ENCODE data around the gene PAX2. TPM values are rescaled to one million over a fixed set of nuclear protein-coding genes. Genes with fewer than 3 reads are reported as not detected.

PAX2 gene
- total RNA-seq, 4 donors from 2014 or later, result not detected

DNA sequence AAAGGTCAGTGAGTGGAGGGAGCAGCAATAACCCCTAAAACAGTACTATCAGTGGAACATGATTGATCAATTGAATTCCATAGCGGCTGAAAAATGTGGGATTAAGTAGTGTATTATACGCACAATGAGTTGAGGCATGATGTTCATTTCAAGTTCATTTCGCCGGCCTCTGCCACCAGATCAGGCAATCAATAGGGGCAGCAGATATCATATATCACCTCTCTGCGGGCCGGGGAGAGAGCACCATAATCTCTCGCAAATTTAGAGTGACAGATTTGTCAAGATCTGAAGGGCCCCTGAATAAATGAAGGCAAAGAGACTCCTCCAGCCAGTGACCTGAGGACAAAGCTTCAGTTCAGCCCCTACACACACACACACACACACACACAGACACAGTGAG is 58.5 kb downstream of the PAX2 start:
- H3K4me3 ChIP-seq, result no peak overlapping the region
- no peaks in the 10 kb centered on the region for H3K36me3 ChIP-seq
- intact Hi-C loops (cut with DNase I), result no loop called here
- DNase-seq, result no peak
- H3K27ac ChIP-seq, result no peak overlapping the region
- WGBS, 2 donors, result 38 to 54% methylated on average over 5 to 7 of the region's 7 CpGs
- H3K4me1 ChIP-seq, result no peaks in the 10 kb centered on the region
- no peaks in the 10 kb centered on the region for H3K9me3 ChIP-seq
- peaks cover 0 to 98% (median 2%) of the 10 kb centered on the region in 4 donors for H3K27me3 ChIP-seq
- TF ChIP-seq, protein P1, sequence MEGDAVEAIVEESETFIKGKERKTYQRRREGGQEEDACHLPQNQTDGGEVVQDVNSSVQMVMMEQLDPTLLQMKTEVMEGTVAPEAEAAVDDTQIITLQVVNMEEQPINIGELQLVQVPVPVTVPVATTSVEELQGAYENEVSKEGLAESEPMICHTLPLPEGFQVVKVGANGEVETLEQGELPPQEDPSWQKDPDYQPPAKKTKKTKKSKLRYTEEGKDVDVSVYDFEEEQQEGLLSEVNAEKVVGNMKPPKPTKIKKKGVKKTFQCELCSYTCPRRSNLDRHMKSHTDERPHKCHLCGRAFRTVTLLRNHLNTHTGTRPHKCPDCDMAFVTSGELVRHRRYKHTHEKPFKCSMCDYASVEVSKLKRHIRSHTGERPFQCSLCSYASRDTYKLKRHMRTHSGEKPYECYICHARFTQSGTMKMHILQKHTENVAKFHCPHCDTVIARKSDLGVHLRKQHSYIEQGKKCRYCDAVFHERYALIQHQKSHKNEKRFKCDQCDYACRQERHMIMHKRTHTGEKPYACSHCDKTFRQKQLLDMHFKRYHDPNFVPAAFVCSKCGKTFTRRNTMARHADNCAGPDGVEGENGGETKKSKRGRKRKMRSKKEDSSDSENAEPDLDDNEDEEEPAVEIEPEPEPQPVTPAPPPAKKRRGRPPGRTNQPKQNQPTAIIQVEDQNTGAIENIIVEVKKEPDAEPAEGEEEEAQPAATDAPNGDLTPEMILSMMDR (IDR thresholded peaks at IDR 0.05), result no peak
- TF ChIP-seq POLR2A (IDR thresholded peaks at IDR 0.05), result no peak

DNA sequence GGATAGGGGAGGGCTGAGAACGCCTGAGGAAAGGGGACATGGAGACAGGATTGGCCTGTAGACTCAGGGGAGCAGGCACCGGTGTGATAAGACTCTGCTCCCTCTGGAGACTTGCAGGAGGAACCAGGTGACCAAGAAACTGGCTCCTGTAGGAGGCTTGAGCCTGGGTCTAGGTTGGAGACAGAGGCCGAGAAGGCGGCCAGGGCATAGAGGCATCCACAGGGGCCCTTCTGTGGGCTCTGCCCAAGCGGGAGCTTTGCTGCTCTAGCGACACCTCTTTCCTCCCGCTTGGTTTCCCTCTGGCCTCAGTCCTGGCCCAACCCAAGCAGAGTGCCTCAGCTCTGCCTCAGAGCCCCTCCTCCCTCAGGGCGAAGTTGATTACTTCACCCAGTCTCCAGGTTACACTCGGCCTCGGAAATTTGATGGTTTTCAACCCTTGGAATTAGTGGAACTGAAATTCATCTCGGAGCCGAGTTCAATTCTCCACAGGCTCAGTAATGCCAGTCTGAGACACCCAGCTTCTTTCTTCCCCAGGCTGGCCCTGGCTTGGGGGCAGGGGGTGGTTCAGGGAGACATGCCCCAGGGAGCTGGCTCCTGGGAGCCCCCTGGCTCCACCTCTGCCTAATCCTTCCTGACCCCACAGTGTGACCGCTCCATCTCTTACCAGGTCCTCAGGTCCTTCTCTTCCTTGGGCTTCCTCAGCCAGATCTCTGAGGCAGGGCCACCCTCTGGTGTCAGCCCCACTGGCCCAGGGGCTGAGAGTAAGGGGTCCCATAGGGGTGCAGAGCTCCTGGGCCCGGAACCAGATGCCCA is 60.4 kb downstream of the PAX2 start:
- Histone ChIP-seq H3K27ac (no peak overlapping the region), H3K36me3 (no peaks in the 10 kb centered on the region), H3K9me3 (no peaks in the 10 kb centered on the region), H3K4me3 (no peak overlapping the region), H3K4me1 (no peaks in the 10 kb centered on the region), H3K27me3 (peaks cover 0 to 99% (median 2%) of the 10 kb centered on the region in 4 donors)
- 64 to 66% methylated on average over 13 of the region's 14 CpGs for WGBS, 2 donors
- intact Hi-C loops (cut with DNase I), result no loop called here
- TF ChIP-seq, protein P1 (IDR thresholded peaks at IDR 0.05), result no peak
- no peak for TF ChIP-seq POLR2A (IDR thresholded peaks at IDR 0.05)
- no peak for DNase-seq

DNA sequence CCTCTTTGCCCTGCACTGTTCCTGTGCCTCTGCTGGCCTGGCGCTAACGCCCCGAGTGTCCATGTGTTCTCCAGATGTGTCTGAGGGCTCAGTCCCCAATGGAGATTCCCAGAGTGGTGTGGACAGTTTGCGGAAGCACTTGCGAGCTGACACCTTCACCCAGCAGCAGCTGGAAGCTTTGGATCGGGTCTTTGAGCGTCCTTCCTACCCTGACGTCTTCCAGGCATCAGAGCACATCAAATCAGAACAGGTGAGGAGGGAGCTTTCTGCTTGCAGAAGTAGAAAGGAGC is 60.9 kb downstream of the PAX2 start:
- intact Hi-C loops (cut with DNase I), result no loop called here
- 47 to 59% methylated on average over 5 to 7 of the region's 8 CpGs for WGBS, 2 donors
- no peak for DNase-seq
- no peak overlapping the region for H3K4me3 ChIP-seq
- H3K27ac ChIP-seq, result no peak overlapping the region
- H3K27me3 ChIP-seq, result peaks cover 0 to 99% (median 2%) of the 10 kb centered on the region in 4 donors
- H3K9me3 ChIP-seq, result no peaks in the 10 kb centered on the region
- TF ChIP-seq, protein P1 (IDR thresholded peaks at IDR 0.05), result no peak
- no peak for TF ChIP-seq POLR2A (IDR thresholded peaks at IDR 0.05)
- H3K36me3 ChIP-seq, result no peaks in the 10 kb centered on the region
- H3K4me1 ChIP-seq, result no peaks in the 10 kb centered on the region

DNA sequence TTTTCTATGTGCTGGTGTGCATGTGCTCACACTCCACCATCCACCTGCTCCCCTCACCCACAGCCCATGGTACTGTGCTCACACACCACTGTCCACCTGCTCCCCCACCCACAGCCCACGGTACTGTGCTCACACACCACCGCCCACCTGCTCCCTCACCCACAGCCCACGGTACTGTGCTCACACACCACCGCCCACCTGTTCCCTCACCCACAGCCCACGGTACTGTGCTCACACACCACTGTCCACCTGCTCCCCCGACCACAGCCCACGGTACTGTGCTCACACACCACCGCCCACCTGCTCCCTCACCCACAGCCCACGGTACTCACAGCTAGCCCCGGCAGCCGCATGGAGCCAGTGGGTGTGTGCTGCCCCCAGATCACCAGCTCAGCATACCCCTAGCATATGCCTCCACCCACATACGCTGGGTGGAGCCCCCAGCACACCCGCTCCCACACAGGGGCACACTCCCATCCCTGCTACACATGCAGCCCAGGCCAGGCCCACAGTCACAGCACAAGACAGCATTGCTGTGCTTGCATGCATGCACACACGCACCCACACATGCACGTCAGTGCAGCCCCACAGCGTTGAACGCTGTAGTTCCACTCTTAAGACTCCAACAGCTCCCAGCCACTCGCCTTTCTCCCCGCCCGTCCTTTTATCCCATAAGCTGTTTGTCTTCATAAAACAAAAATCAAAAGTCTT is 62.0 kb downstream of the PAX2 start:
- peaks cover 0 to 99% (median under 1%) of the 10 kb centered on the region in 4 donors for H3K27me3 ChIP-seq
- no peaks in the 10 kb centered on the region for H3K36me3 ChIP-seq
- H3K4me1 ChIP-seq, result no peaks in the 10 kb centered on the region
- TF ChIP-seq, protein P1 (IDR thresholded peaks at IDR 0.05), result no peak
- no peak for TF ChIP-seq POLR2A (IDR thresholded peaks at IDR 0.05)
- 38 to 62% methylated on average over 18 to 19 of the region's 20 CpGs for WGBS, 2 donors
- intact Hi-C loops (cut with DNase I), result no loop called here
- no peak overlapping the region for H3K27ac ChIP-seq
- no peak for DNase-seq
- H3K9me3 ChIP-seq, result no peaks in the 10 kb centered on the region
- no peak overlapping the region for H3K4me3 ChIP-seq

DNA sequence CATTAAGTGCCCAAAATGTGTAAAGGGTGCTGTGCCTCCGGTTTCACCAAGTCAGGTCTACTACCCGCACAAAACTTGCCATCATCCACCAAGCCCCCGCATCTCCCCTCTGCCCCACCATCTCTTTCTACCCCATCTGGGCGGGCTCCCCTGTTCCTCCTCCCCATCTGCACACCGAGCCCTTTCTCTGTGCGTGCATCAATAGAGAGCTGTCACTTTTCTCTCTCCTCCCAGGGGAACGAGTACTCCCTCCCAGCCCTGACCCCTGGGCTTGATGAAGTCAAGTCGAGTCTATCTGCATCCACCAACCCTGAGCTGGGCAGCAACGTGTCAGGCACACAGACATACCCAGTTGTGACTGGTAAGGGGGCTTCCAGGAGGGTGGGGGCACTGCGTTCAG is 63.5 kb downstream of the PAX2 start:
- H3K27me3 ChIP-seq, result peaks cover 0 to 99% (median 2%) of the 10 kb centered on the region in 4 donors
- H3K27ac ChIP-seq, result no peak overlapping the region
- no peaks in the 10 kb centered on the region for H3K4me1 ChIP-seq
- WGBS, 2 donors, result 60 to 74% methylated on average over 7 to 10 of the region's 10 CpGs
- no peak overlapping the region for H3K4me3 ChIP-seq
- no peak for DNase-seq
- intact Hi-C loops (cut with DNase I), result no loop called here
- H3K9me3 ChIP-seq, result no peaks in the 10 kb centered on the region
- TF ChIP-seq, protein P1 (IDR thresholded peaks at IDR 0.05), result no peak
- no peaks in the 10 kb centered on the region for H3K36me3 ChIP-seq

Measured in esophagus squamous epithelium (tissue), 5 donors.